Measurements from ENCODE around the gene MRFAP1.

Gene MRFAP1

GRCh38 chr4:6634746-6635145 lies 5.7 kb upstream of the MRFAP1 start:
- DNase-seq (ENCODE audit: low read depth) = no peak
- no peak overlapping the region for H3K4me3 ChIP-seq (ENCODE audit: low read depth, low read length)
- no peak for TF ChIP-seq CTCF (conservative IDR thresholded peaks at IDR 0.05; ENCODE audit: low read depth, low read length)

GRCh38 chr4:6639137-6639680 lies 1.3 kb upstream of the MRFAP1 start:
- H3K4me3 ChIP-seq (ENCODE audit: low read depth, low read length) = no peak overlapping the region
- no peak for TF ChIP-seq CTCF (conservative IDR thresholded peaks at IDR 0.05; ENCODE audit: low read depth, low read length)
- no peak for DNase-seq (ENCODE audit: low read depth)

GRCh38 chr4:6641164-6641970 lies 882 bp downstream of the MRFAP1 start:
- peak overlapping the region; percentile 93 for H3K4me3 ChIP-seq (ENCODE audit: low read depth, low read length)
- DNase-seq (ENCODE audit: low read depth) = peak; percentile 56
- TF ChIP-seq CTCF (conservative IDR thresholded peaks at IDR 0.05; ENCODE audit: low read depth, low read length) = no peak

GRCh38 chr4:6641971-6642320 lies 1.5 kb downstream of the MRFAP1 start:
- DNase-seq (ENCODE audit: low read depth) = peak; percentile 32
- no peak for TF ChIP-seq CTCF (conservative IDR thresholded peaks at IDR 0.05; ENCODE audit: low read depth, low read length)
- H3K4me3 ChIP-seq (ENCODE audit: low read depth, low read length) = peak overlapping the region; percentile 93

- no peak overlapping the region for H3K4me3 ChIP-seq (ENCODE audit: low read depth, low read length)
- DNase-seq (ENCODE audit: low read depth) = no peak
- TF ChIP-seq CTCF (conservative IDR thresholded peaks at IDR 0.05; ENCODE audit: low read depth, low read length) = no peak
Measured at GRCh38 chr4:6643141-6643847, 2.8 kb downstream of the MRFAP1 start.

GRCh38 chr4:6644792-6645530 lies 4.5 kb downstream of the MRFAP1 start:
- no peak for TF ChIP-seq CTCF (conservative IDR thresholded peaks at IDR 0.05; ENCODE audit: low read depth, low read length)
- DNase-seq (ENCODE audit: low read depth) = no peak
- no peak overlapping the region for H3K4me3 ChIP-seq (ENCODE audit: low read depth, low read length)

All from choroid plexus epithelial cell (primary cell).